SK-N-DZ (cell line): ENCODE measurements around the gene ENPEP.

ENCODE experiments used
- DNase-seq: peaks from one replicate; pipeline ENCODE4 v3.0.0-alpha.2; 2015; ENCODE audit warnings: low spot score
- small RNA-seq, 2 experiments: library from RNA; depleted of rRNA; stranded (forward); fragments of <200 nt; gene quantifications; one replicate each; pipeline ENCODE3, GENCODE V24; 2014

ENPEP gene

GRCh38 chr4:110605077-110605476, 129.1 kb downstream of the ENPEP start:
- DNase-seq: no peak

DNA sequence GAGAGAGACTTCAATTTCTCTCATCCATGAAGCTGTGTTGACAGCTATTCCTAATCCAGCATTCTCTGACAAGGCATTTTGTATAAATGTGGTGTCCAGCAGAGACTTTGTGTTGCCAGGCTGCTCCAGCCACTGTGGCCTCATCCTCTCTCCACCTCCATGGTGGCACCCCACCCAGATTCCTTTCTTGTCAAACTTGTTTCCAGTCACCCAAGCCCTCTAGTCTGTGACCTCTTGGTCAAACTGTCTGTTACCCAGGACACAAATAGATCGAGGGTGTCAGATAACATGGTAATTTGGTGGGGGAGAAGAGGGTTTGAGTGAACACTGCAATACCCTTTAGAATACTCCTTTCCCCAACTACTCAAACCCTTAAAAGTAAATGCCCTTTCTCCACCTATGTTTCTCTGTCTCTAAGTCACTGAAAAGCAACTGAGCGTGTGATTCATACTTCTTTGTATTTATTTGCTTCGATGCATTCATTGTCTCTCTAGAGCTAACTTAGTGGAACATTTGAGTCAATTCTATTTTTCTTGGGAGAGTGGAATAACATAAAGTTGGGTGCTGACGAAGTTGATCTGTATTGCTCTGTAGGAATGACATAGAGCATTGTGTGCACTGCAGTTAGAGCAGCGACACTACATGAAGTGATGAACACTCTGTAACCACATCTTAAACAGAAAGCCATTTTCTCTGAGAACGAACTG, 133.2 kb downstream of the ENPEP start:
- DNase-seq: no peak

- no peak for DNase-seq
Observed at GRCh38 chr4:110610620-110610939, 134.6 kb downstream of the ENPEP start.

DNA sequence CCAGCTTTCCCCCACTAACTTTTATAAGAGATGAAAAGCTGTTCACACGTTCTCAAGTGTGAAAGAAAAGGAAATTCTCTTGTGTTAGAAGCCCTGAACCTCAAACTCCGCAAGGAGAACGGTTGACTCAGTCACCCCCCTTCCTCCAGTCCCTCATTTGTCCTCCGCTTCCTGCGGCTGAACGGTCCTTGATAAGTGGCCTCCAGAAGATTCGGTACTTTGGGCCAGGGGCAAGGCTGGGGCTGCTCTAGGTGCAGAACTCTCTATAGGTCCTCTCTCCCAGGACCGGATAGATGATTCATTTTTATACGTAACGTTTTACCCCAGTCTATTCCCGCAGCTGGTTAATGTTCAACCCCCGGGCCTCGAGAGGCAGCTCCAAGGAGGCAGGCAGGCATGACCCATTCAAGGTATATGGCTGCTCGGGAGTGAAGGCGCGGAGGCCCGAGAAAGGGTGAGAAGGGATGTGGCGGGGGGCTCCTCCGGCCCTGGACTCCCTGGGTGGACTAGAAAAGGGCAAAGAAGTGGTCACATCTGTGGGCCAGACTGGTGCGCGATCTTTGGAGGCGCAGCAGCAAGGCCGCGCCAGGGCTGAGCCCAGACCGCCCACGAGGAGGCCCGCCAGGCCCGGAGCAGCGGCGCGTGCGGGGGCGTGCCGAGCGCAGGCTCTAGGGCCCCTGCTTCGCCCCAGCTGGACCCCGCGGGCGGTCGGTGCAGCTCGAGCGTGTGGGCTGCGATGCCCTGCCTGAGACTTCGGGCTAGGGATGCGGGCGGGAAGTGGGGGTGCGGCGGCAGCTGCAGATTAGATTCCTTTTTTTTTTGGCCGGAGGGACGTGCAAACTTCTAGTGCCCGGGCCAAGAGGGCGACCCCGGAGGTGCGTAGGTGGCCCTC, 135.2 kb downstream of the ENPEP start:
- DNase-seq: no peak

GRCh38 chr4:110611968-110612447, 136.1 kb downstream of the ENPEP start:
- no peak for DNase-seq

GRCh38 chr4:110612631-110613269, 136.8 kb downstream of the ENPEP start:
- DNase-seq: no peak

DNA sequence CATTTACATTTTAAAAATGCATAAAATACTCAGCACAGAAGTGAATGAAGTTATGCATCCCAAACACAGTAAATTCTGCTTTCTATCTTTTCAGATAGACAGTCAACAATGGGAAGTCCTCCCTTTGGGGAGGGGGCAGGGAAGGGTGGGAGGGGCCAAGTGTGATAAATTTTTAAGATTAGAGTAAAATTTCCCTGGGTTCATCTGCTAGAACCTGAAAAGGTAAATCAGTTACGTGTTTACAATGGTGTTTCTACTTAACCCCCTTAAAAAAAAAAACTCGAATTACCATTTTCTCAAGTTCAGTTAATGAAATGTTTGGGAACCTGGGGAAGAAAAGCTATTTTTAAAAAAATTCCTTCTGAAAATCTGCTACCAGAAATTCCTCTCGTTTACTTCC, 137.8 kb downstream of the ENPEP start:
- no peak for DNase-seq

DNA sequence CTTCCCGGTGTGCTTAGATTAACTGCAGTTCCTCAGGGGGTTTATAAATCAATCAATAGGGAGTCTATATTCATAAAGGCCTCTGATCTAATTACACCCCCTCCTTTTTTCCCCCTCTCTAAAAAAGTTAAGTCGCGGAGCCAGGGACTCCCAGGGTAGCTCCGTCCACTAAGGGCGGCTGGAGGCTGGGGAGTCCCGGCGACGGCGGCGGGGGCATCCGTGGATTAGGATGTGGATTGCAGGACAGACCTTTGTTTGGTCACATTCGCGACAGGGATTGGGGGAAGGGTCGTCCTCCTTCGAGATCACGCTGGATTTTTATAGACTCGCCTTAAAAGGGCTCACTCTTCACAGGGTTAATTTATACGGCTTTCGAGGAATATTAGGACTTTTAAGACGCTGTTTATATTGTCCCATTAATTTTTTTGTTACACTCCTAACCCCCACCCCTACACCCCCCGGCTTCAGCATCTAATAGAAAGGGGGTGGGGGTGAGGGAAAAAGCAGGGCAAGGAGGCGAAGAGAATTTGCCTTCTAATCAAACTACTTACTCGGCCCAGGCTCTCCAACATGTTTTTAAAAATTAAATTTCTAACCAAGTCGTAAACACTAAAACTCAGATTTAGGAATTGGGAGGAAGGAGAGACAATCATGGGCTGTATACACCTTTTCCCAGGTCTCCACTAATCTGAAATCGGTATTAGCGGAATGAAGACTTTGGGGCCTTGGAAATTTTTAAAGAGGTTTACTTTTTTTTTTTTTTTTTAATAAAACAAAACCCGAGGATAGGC, 138.4 kb downstream of the ENPEP start:
- DNase-seq: no peak

Small RNAs within 50 kb of the gene (small RNA-seq; reads per million reads assigned to genes)
- 0 reads per million in 2 experiments for gene RF00494
